ENCODE measurements around the gene DNLZ.

- TF ChIP-seq, protein P1, sequence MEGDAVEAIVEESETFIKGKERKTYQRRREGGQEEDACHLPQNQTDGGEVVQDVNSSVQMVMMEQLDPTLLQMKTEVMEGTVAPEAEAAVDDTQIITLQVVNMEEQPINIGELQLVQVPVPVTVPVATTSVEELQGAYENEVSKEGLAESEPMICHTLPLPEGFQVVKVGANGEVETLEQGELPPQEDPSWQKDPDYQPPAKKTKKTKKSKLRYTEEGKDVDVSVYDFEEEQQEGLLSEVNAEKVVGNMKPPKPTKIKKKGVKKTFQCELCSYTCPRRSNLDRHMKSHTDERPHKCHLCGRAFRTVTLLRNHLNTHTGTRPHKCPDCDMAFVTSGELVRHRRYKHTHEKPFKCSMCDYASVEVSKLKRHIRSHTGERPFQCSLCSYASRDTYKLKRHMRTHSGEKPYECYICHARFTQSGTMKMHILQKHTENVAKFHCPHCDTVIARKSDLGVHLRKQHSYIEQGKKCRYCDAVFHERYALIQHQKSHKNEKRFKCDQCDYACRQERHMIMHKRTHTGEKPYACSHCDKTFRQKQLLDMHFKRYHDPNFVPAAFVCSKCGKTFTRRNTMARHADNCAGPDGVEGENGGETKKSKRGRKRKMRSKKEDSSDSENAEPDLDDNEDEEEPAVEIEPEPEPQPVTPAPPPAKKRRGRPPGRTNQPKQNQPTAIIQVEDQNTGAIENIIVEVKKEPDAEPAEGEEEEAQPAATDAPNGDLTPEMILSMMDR (IDR thresholded peaks at IDR 0.05; ENCODE audit: low read depth, low read length, poor library complexity, severe bottlenecking): no peak
- no peak for TF ChIP-seq EZH2phosphoT487 (IDR thresholded peaks at IDR 0.05; ENCODE audit: borderline replicate concordance, low read length)
Measured at GRCh38 chr9:136354592-136355085, 8.9 kb downstream of the DNLZ start.
